UCSD-AML1 (cell line): Measurements from ENCODE around the gene CHP2.
A peak's percentile ranks its signal among the peaks of the same experiment; 100 is the strongest.

ENCODE experiments used
- DNase-seq: peaks from one replicate; lab custom pipeline; 2025; ENCODE audit not compliant: unreplicated experiment; lab: John Stamatoyannopoulos, UW

CHP2 gene

GRCh38 chr16:23803591-23804123 lies 48.8 kb downstream of the CHP2 start:
- peak; percentile 60 for DNase-seq

- peak; percentile 35 for DNase-seq
Measured at GRCh38 chr16:23807028-23807427, 52.2 kb downstream of the CHP2 start.
